NT2/D1 (cell line): ENCODE measurements around the gene BNC2.

Experiments used
- SUZ12 ChIP-seq: IDR thresholded peaks from 2 replicates; pipeline ENCODE4 v1.6.1; 2011; ENCODE audit not compliant: insufficient read length, insufficient read depth; ENCODE audit errors: extremely low read depth
- YY1 ChIP-seq: IDR thresholded peaks from 2 replicates; pipeline ENCODE4 v1.6.1; 2011; ENCODE audit not compliant: insufficient read length, insufficient read depth

- TF ChIP-seq YY1 (no peak), SUZ12 (no peak)
Observed at GRCh38 chr9:16442622-16443021, 427.8 kb downstream of the BNC2 start.
